ENCODE measurements around the gene NEK6.

- no peak for TF ChIP-seq CTCF (IDR thresholded peaks at IDR 0.05; ENCODE audit: low read depth, low read length, poor library complexity, severe bottlenecking)
- no peak for TF ChIP-seq EZH2phosphoT487 (IDR thresholded peaks at IDR 0.05; ENCODE audit: borderline replicate concordance, low read length)
These were observed 107.3 kb downstream of the NEK6 start for GRCh38 chr9:124365036-124365435.
